SK-N-SH (cell line): ENCODE results near the gene TNFSF15. TPM values are rescaled to one million over a fixed set of nuclear protein-coding genes. Genes with fewer than 3 reads are reported as not detected.
A peak's percentile ranks its signal among the peaks of the same experiment; 100 is the strongest.

Source experiments
- CTCF ChIA-PET: fragments of 300-600, 350-600 bp; formaldehyde crosslinking; extraction: SDS; loops from one replicate; lab custom pipeline; 2021; lab: Yijun Ruan, JAX
- POLR2A ChIA-PET: fragments of 350-600 bp; sonication (Branson Sonifier 250); formaldehyde crosslinking; extraction: SDS; loops from one replicate; lab custom pipeline; 2020; ENCODE audit warnings: antibody characterized with exemption, inconsistent platforms; lab: Yijun Ruan, JAX
- DNase-seq: peaks from one replicate; pipeline ENCODE4 v3.0.0; 2012
- H2AFZ ChIP-seq: fragments of 200-600 bp; sonication (generic); 2 replicates; pipeline ENCODE4 v1.8.1; 2016; ENCODE audit warnings: antibody characterized with exemption, mild to moderate bottlenecking, low read depth
- H3F3A ChIP-seq: fragments of 200-600 bp; sonication (generic); replicated peaks from 2 replicates; pipeline ENCODE3; 2016; ENCODE audit warnings: antibody characterized with exemption, mild to moderate bottlenecking; ENCODE audit not compliant: insufficient read depth
- H3K27ac ChIP-seq, 2 experiments: fragments of 200-500 bp in 1 of 2; fragments of 200-600 bp in 1 of 2; sonication (Bioruptor generic) in 1 of 2; sonication (generic), shearing (Covaris generic) in 1 of 2; 2 replicates each; pipeline versions ENCODE4 v1.5.1 to v1.6.1; 2014 to 2016; ENCODE audit warnings: low read depth in 2 of 2, inconsistent platforms in 1 of 2, low read length in 1 of 2, mild to moderate bottlenecking in 1 of 2, mixed read lengths in 1 of 2
- H3K27me3 ChIP-seq: fragments of 200-600 bp; sonication (generic), shearing (Covaris generic); 2 replicates; pipeline ENCODE4 v1.6.1; 2016; ENCODE audit warnings: mixed run types; ENCODE audit not compliant: insufficient read depth
- H3K36me3 ChIP-seq, 2 experiments: fragments of 200-500 bp in 1 of 2; fragments of 200-600 bp in 1 of 2; sonication (Bioruptor generic) in 1 of 2; sonication (generic) in 1 of 2; replicated peaks in 1 of 2; 2 replicates each; pipeline versions ENCODE3 to v1.5.1; 2014 to 2016; ENCODE audit warnings: low read length in 1 of 2, mild to moderate bottlenecking in 1 of 2; ENCODE audit not compliant: insufficient read depth in 2 of 2, control insufficient read depth in 1 of 2
- H3K4me1 ChIP-seq, 2 experiments: fragments of 200-500 bp in 1 of 2; fragments of 200-600 bp in 1 of 2; sonication (Bioruptor generic) in 1 of 2; sonication (generic), shearing (Covaris generic) in 1 of 2; 2 replicates each; pipeline versions ENCODE4 v1.5.1 to v1.6.1; 2014 to 2016; ENCODE audit warnings: low read depth in 1 of 2, low read length in 1 of 2, mixed run types in 1 of 2; ENCODE audit not compliant: insufficient read depth in 2 of 2, control insufficient read depth in 1 of 2
- H3K4me2 ChIP-seq: fragments of 200-600 bp; sonication (generic), shearing (Covaris generic); 2 replicates; pipeline ENCODE4 v1.6.1; 2017; ENCODE audit warnings: mixed run types
- H3K4me3 ChIP-seq, 2 experiments: fragments of 200-500 bp in 1 of 2; fragments of 200-600 bp in 1 of 2; sonication (Bioruptor generic) in 1 of 2; sonication (generic), shearing (Covaris generic) in 1 of 2; 2 replicates each; pipeline versions ENCODE4 v1.5.1 to v1.8.1; 2014 to 2016; ENCODE audit warnings: low read depth in 2 of 2, inconsistent platforms in 1 of 2, low read length in 1 of 2, mild to moderate bottlenecking in 1 of 2, mixed read lengths in 1 of 2, moderate library complexity in 1 of 2
- H3K79me2 ChIP-seq: fragments of 200-600 bp; sonication (generic); 2 replicates; pipeline ENCODE4 v1.8.1; 2017; ENCODE audit warnings: mild to moderate bottlenecking; ENCODE audit not compliant: insufficient read depth
- H3K9ac ChIP-seq: fragments of 200-600 bp; sonication (generic); 2 replicates; pipeline ENCODE4 v1.6.1; 2017; ENCODE audit warnings: mixed run types
- H3K9me2 ChIP-seq: fragments of 200-600 bp; sonication (generic); 2 replicates; pipeline ENCODE4 v1.6.1; 2017; ENCODE audit warnings: mixed run types
- H3K9me3 ChIP-seq: fragments of 200-600 bp; sonication (generic); 2 replicates; pipeline ENCODE4 v1.6.1; 2017; ENCODE audit warnings: mixed run types, mild to moderate bottlenecking, moderate library complexity
- H4K20me1 ChIP-seq: fragments of 200-600 bp; sonication (generic); 2 replicates; pipeline ENCODE4 v1.6.1; 2017; ENCODE audit warnings: mild to moderate bottlenecking, mixed run types; ENCODE audit not compliant: insufficient read depth
- FOSL2 ChIP-seq: IDR thresholded peaks from 2 replicates; pipeline ENCODE4 v1.4.0; 2012; ENCODE audit warnings: low read depth, mild to moderate bottlenecking, moderate library complexity, borderline replicate concordance
- GABPA ChIP-seq: IDR thresholded peaks from 2 replicates; pipeline ENCODE4 v1.4.0; 2012; ENCODE audit warnings: low read depth, mild to moderate bottlenecking
- MEF2A ChIP-seq: IDR thresholded peaks from 2 replicates; pipeline ENCODE4 v1.4.0; 2012; ENCODE audit warnings: low read depth, borderline replicate concordance
- NRF1 ChIP-seq: IDR thresholded peaks from 2 replicates; pipeline ENCODE4 v1.6.1; 2012; ENCODE audit warnings: low read depth, mild to moderate bottlenecking, low read length
- RAD21 ChIP-seq: IDR thresholded peaks from 2 replicates; pipeline ENCODE4 v1.6.1; 2012; ENCODE audit warnings: mild to moderate bottlenecking, low read length
- RFX5 ChIP-seq: IDR thresholded peaks from 2 replicates; pipeline ENCODE4 v1.6.1; 2012; ENCODE audit warnings: mild to moderate bottlenecking, improper control_type of control experiment, low read length
- TAF1 ChIP-seq: IDR thresholded peaks from 2 replicates; pipeline ENCODE4 v1.6.1; 2012; ENCODE audit warnings: low read depth, mild to moderate bottlenecking, low read length, moderate library complexity, borderline replicate concordance
- TCF12 ChIP-seq: IDR thresholded peaks from 2 replicates; pipeline ENCODE4 v1.4.0; 2012
- TEAD4 ChIP-seq: IDR thresholded peaks from 2 replicates; pipeline ENCODE4 v1.4.0; 2012; ENCODE audit warnings: mild to moderate bottlenecking, borderline replicate concordance; ENCODE audit not compliant: insufficient read depth
- WGBS: methylation state at CpG from one replicate; pipeline ENCODE4 v1.1.6; 2017; ENCODE audit warnings: low lambda C conversion rate; 5-methylcytosine and 5-hydroxymethylcytosine counted together
- polyA plus RNA-seq, 3 experiments: library from polyadenylated mRNA; depleted of rRNA; stranded (reverse); fragments of >200 nt; gene quantifications; 2 replicates each; pipeline ENCODE4 v1.2.3, GENCODE V29; 2012
- TF ChIP-seq, protein P1 (sequence below): fragments of 200-600 bp; sonication (generic); IDR thresholded peaks from 2 replicates; pipeline ENCODE4 v1.6.1; 2017; ENCODE audit warnings: antibody characterized with exemption, mild to moderate bottlenecking, moderate library complexity
- TF ChIP-seq, protein P2 (sequence below): IDR thresholded peaks from 2 replicates; pipeline ENCODE4 v1.4.0; 2012; ENCODE audit warnings: low read depth, borderline replicate concordance

TNFSF15 gene
- polyA plus RNA-seq, 1 of the 3 experiments (the other 2 are of a cell fraction), result 0.64 TPM

DNA sequence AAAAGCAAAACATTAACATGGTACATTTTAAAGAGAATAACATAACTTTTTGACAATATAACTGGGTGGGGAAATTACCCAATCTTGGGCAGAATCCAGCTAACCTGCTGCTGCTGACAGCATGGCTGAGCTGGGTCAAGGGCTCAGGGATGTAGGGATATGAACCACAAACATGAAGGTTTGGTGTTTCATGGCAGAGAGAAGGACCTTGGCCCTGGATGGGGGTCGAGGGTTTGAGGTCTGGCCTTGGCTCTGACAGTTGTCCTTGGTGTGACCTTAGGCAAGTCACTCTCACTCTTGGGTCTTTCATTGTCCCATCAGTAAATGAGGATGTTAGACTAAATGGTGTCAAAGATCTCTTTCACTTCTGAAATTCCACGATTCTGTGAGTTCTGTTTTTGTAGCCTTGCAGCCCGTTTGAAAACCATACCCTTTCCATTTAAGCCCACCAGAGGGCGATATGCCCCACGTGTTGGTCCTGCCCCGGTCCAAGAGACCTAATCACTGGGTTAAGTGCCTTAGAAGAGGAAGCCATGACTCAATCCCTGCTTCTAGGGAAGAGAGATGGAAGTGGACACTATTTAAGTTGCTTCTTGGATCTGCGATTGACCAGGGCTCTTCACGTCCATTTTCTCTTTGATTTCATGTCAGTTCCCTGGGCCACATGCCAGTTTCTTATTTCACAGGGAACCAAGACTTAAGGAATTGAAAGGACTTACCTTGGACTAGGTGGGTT lies 67.1 kb downstream of the TNFSF15 start (continued):
- TF ChIP-seq MEF2A, result no peak
- TF ChIP-seq TEAD4, result no peak
- TF ChIP-seq FOSL2, result peak; percentile 26; the same call in 1 of the 2 replicates
- peak; percentile 94 for TF ChIP-seq RAD21
- peak; percentile 39; the same call in 1 of the 2 replicates for TF ChIP-seq TCF12
- TF ChIP-seq GABPA, result no peak
- no peak for TF ChIP-seq TAF1
- TF ChIP-seq NRF1, result peak; percentile 23; the same call in 1 of the 2 replicates
- TF ChIP-seq, all 33 proteins: peak for 8

GRCh38 chr9:114737847-114738246 lies 68.0 kb downstream of the TNFSF15 start:
- Histone ChIP-seq H3K9ac (no peak overlapping the region), H3K4me2 (no peak overlapping the region), H2AFZ (no peak overlapping the region), H3K27me3 (no peaks in the 10 kb centered on the region), H3K4me3 (no peak overlapping the region), H3F3A (peaks cover 16% of the 10 kb centered on the region), H3K9me2 (no peaks in the 10 kb centered on the region), H3K79me2 (no peaks in the 10 kb centered on the region), H3K9me3 (no peaks in the 10 kb centered on the region), H3K4me1 (peaks cover 0 to 22% of the 10 kb centered on the region in 2 experiments; a peak in 2 of 4 replicates), H4K20me1 (no peaks in the 10 kb centered on the region), H3K36me3 (no peaks in the 10 kb centered on the region), H3K27ac (no peak overlapping the region)
- POLR2A ChIA-PET, result no interaction called here
- WGBS, result 88% methylated on average over 4 of the region's 4 CpGs
- DNase-seq, result no peak
- CTCF ChIA-PET, result interaction anchor here (0.7 to 5.6 kb wide), 13 partner anchors 55 to 787 kb away, joined by 3 to 41 read pairs (median 4); no protein-coding TSS in a partner anchor
- no peak for TF ChIP-seq RFX5
- TF ChIP-seq, protein P1, sequence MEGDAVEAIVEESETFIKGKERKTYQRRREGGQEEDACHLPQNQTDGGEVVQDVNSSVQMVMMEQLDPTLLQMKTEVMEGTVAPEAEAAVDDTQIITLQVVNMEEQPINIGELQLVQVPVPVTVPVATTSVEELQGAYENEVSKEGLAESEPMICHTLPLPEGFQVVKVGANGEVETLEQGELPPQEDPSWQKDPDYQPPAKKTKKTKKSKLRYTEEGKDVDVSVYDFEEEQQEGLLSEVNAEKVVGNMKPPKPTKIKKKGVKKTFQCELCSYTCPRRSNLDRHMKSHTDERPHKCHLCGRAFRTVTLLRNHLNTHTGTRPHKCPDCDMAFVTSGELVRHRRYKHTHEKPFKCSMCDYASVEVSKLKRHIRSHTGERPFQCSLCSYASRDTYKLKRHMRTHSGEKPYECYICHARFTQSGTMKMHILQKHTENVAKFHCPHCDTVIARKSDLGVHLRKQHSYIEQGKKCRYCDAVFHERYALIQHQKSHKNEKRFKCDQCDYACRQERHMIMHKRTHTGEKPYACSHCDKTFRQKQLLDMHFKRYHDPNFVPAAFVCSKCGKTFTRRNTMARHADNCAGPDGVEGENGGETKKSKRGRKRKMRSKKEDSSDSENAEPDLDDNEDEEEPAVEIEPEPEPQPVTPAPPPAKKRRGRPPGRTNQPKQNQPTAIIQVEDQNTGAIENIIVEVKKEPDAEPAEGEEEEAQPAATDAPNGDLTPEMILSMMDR, result no peak
- TF ChIP-seq, protein P2, sequence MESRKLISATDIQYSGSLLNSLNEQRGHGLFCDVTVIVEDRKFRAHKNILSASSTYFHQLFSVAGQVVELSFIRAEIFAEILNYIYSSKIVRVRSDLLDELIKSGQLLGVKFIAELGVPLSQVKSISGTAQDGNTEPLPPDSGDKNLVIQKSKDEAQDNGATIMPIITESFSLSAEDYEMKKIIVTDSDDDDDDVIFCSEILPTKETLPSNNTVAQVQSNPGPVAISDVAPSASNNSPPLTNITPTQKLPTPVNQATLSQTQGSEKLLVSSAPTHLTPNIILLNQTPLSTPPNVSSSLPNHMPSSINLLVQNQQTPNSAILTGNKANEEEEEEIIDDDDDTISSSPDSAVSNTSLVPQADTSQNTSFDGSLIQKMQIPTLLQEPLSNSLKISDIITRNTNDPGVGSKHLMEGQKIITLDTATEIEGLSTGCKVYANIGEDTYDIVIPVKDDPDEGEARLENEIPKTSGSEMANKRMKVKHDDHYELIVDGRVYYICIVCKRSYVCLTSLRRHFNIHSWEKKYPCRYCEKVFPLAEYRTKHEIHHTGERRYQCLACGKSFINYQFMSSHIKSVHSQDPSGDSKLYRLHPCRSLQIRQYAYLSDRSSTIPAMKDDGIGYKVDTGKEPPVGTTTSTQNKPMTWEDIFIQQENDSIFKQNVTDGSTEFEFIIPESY, result no peak
